Gastroesophageal sphincter (tissue), 4 donors: ENCODE measurements around the gene PTPRN2. TPM values are rescaled to one million over a fixed set of nuclear protein-coding genes. Genes with fewer than 3 reads are reported as not detected.

Experiments used
- ATAC-seq: fragments of 150-250 bp; one replicate; pipeline ENCODE4 v1.9.1; 2016; ENCODE audit warnings: mild to moderate bottlenecking, moderate library complexity
- H3K27ac ChIP-seq, 4 donors: fragments of 200-600 bp; sonication (generic) in 3 of 4; 1 replicate in 3 of 4; 2 replicates in 1 of 4; pipeline ENCODE4 v1.5.1; 2016 to 2019
- H3K27me3 ChIP-seq: fragments of 200-600 bp; sonication (generic); one replicate; pipeline ENCODE4 v1.5.1; 2019
- H3K36me3 ChIP-seq, 2 donors: fragments of 200-600 bp; sonication (generic); one replicate each; pipeline ENCODE4 v1.5.1; 2019; ENCODE audit warnings: control low read depth in 1 of 2
- H3K4me1 ChIP-seq, 3 donors: fragments of 200-600 bp; sonication (generic); 1 replicate in 2 of 3; 2 replicates in 1 of 3; pipeline ENCODE4 v1.5.1; 2016 to 2019; ENCODE audit warnings: control low read depth in 2 of 3
- H3K4me3 ChIP-seq, 2 donors: fragments of 200-600 bp; sonication (generic); one replicate each; pipeline ENCODE4 v1.5.1; 2019; ENCODE audit warnings: mild to moderate bottlenecking in 1 of 2, moderate library complexity in 1 of 2
- H3K9me3 ChIP-seq, 3 donors: fragments of 200-600 bp; sonication (generic); one replicate each; pipeline ENCODE4 v1.5.1; 2017 to 2019; ENCODE audit warnings: control low read depth in 2 of 3
- EP300 ChIP-seq: sonication (generic); formaldehyde crosslinking; IDR thresholded peaks from one replicate; pipeline ENCODE4 v1.6.1; 2017; ENCODE audit warnings: antibody characterized with exemption, mild to moderate bottlenecking
- POLR2A ChIP-seq, 2 donors: fragments of 450-650 bp; IDR thresholded peaks; one replicate each; pipeline ENCODE4 v1.6.1; 2017; ENCODE audit warnings: antibody characterized with exemption in 2 of 2, mild to moderate bottlenecking in 2 of 2, moderate library complexity in 1 of 2
- POLR2AphosphoS5 ChIP-seq: sonication (generic); formaldehyde crosslinking; IDR thresholded peaks from one replicate; pipeline ENCODE4 v1.6.1; 2017; ENCODE audit warnings: antibody characterized with exemption
- WGBS, 2 donors: methylation state at CpG; one replicate each; pipeline ENCODE4 v1.1.5; 2018; ENCODE audit warnings: low coverage in 1 of 2; 5-methylcytosine and 5-hydroxymethylcytosine counted together
- total RNA-seq, 4 donors: library from RNA; depleted of rRNA; stranded (reverse); fragments of >200 nt; gene quantifications; one replicate each; pipeline ENCODE4 v1.1.0, GENCODE V29; 2016
- TF ChIP-seq, protein P1 (sequence below), 4 experiments: fragments of 200-600 bp in 2 of 4; fragments of 450-650 bp in 2 of 4; sonication (generic) in 1 of 4; IDR thresholded peaks; one replicate each; pipeline ENCODE4 v1.5.1; 2017 to 2019; ENCODE audit warnings: antibody characterized with exemption in 4 of 4, mild to moderate bottlenecking in 2 of 4, moderate library complexity in 2 of 4

PTPRN2 gene
- total RNA-seq, 4 donors from 2014 or later = 1.7 to 4.7 (median 3.3) TPM

DNA sequence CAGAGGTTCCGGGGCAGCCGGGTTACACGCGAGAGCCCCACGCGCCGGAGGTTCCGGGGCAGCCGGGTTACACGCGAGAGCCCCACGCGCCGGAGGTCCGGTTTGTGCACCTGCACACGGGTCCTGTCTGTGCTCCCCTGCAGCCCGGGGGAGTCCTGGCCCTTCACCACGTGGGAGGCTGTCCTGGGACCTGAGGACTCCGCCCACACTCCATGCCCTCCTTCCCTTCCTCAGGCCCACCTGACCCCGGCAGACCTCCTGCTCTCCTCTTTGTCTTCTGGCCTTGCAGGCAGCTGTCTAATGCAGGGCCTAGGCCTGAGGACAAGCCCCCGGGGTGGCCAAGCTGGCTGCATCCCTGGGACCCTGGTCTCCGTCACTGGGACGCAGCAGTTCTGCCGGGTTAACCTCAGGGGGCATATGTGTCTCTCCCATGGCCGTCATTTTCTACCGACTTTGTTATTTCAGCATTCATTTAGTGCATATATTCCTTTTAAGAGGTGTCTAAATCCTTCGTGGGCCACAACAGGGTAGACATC lies 876.2 kb downstream of the PTPRN2 start:
- no peak overlapping the region for H3K4me3 ChIP-seq

DNA sequence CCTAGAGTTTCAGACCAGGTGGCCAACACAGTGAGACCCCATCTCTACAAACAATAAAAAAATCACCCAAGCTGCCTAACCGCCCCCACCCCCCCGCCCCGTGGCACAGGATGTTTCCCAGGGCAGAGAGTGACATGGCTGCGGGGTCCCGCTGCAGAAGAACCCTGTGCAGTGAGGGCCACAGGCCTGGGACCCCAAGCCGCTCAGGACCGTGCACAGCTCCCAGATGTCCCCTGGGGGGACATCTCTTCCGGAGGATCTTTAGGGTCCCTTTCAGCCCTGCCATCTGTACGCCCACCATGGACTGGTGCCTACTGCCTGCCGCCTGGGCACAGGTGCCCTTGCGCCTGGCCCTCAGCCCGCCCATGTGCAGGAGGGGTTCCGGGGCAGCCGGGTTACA lies 877.2 kb downstream of the PTPRN2 start:
- H3K27ac ChIP-seq = no peak overlapping the region
- peaks cover 0 to 7% (median 0%) of the 10 kb centered on the region in 3 donors for H3K9me3 ChIP-seq
- H3K27me3 ChIP-seq = peaks cover 51% of the 10 kb centered on the region
- H3K4me3 ChIP-seq = no peak overlapping the region
- no peak for ATAC-seq
- no peaks in the 10 kb centered on the region for H3K36me3 ChIP-seq
- no CpG with 5 or more reads among the region's 14 CpGs for WGBS, 2 donors
- TF ChIP-seq POLR2AphosphoS5 = no peak
- TF ChIP-seq, protein P1, sequence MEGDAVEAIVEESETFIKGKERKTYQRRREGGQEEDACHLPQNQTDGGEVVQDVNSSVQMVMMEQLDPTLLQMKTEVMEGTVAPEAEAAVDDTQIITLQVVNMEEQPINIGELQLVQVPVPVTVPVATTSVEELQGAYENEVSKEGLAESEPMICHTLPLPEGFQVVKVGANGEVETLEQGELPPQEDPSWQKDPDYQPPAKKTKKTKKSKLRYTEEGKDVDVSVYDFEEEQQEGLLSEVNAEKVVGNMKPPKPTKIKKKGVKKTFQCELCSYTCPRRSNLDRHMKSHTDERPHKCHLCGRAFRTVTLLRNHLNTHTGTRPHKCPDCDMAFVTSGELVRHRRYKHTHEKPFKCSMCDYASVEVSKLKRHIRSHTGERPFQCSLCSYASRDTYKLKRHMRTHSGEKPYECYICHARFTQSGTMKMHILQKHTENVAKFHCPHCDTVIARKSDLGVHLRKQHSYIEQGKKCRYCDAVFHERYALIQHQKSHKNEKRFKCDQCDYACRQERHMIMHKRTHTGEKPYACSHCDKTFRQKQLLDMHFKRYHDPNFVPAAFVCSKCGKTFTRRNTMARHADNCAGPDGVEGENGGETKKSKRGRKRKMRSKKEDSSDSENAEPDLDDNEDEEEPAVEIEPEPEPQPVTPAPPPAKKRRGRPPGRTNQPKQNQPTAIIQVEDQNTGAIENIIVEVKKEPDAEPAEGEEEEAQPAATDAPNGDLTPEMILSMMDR (IDR thresholded peaks at IDR 0.05) = no peak
- no peak for TF ChIP-seq POLR2A (IDR thresholded peaks at IDR 0.05)
- no peak for TF ChIP-seq EP300
- no peaks in the 10 kb centered on the region for H3K4me1 ChIP-seq

More for the DNA sequence above, 876.2 kb downstream of the PTPRN2 start:
- ATAC-seq = no peak
- TF ChIP-seq, protein P1 (IDR thresholded peaks at IDR 0.05) = no peak
- no peak for TF ChIP-seq POLR2AphosphoS5
- 60 to 69% methylated on average over 1 to 8 of the region's 27 CpGs for WGBS, 2 donors
- Histone ChIP-seq H3K9me3 (peaks cover 0 to 7% (median 0%) of the 10 kb centered on the region in 3 donors), H3K27me3 (peaks cover 41% of the 10 kb centered on the region), H3K4me1 (no peaks in the 10 kb centered on the region), H3K36me3 (no peaks in the 10 kb centered on the region), H3K27ac (no peak overlapping the region)

- Histone ChIP-seq H3K4me3 (no peak overlapping the region), H3K36me3 (no peaks in the 10 kb centered on the region), H3K27ac (no peak overlapping the region), H3K4me1 (no peaks in the 10 kb centered on the region), H3K9me3 (peaks cover 0 to 7% (median 0%) of the 10 kb centered on the region in 3 donors), H3K27me3 (peaks cover 58% of the 10 kb centered on the region)
- WGBS, 2 donors = 74 to 90% methylated on average over 2 to 7 of the region's 26 CpGs
- TF ChIP-seq POLR2A (IDR thresholded peaks at IDR 0.05) = no peak
- TF ChIP-seq EP300 = no peak
- TF ChIP-seq, protein P1 (IDR thresholded peaks at IDR 0.05) = no peak
- no peak for TF ChIP-seq POLR2AphosphoS5
- ATAC-seq = no peak
Observed at GRCh38 chr7:157709531-157710251, 877.9 kb downstream of the PTPRN2 start.

DNA sequence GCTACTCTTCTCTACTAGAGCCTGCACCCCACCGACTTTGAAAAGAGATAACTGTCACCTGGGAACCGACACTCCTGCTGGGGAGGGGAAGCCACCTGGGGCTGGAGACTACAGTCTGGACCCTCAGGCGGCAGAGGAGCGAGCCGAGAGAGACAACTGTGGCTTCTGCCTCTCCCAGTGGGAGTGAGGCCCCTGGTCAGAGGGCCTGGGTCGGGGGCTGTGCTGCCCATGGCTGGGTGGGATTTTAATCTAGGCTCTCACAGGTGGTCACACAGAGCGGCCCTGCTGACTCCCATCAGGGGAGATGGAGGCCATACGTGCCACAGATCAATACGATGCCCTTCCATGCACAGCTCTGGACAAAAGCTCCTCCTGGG lies 878.7 kb downstream of the PTPRN2 start:
- no peak for TF ChIP-seq EP300
- no peak for TF ChIP-seq POLR2AphosphoS5
- no peak for TF ChIP-seq POLR2A (IDR thresholded peaks at IDR 0.05)
- TF ChIP-seq, protein P1 (IDR thresholded peaks at IDR 0.05) = no peak
- Histone ChIP-seq H3K27ac (no peak overlapping the region), H3K4me1 (no peaks in the 10 kb centered on the region), H3K27me3 (peaks cover 61% of the 10 kb centered on the region), H3K9me3 (peaks cover 0 to 7% (median 0%) of the 10 kb centered on the region in 3 donors), H3K36me3 (no peaks in the 10 kb centered on the region), H3K4me3 (no peak overlapping the region)
- WGBS, 2 donors = 67 to 80% methylated on average over 1 to 4 of the region's 9 CpGs
- no peak for ATAC-seq
